Mucosa of rectum (tissue), 2 donors: ENCODE measurements around the gene INTS6.
"Not testable (repeated sequence)": the region's sequence is repeated elsewhere in the genome, so short reads cannot be mapped to it uniquely, and the experiment has no call there.

Experiments
- H3K27ac ChIP-seq, 2 donors: one replicate each; pipeline ENCODE4 v1.7.0; 2013; ENCODE audit warnings: inconsistent platforms in 2 of 2, low read depth in 2 of 2, low read length in 2 of 2
- H3K27me3 ChIP-seq, 2 donors: one replicate each; pipeline ENCODE4 v1.7.0; 2013; ENCODE audit warnings: low read length in 2 of 2; ENCODE audit not compliant: control insufficient read depth in 2 of 2, insufficient read depth in 2 of 2
- H3K36me3 ChIP-seq, 2 donors: one replicate each; pipeline ENCODE4 v1.7.0; 2013; ENCODE audit warnings: low read length in 2 of 2; ENCODE audit not compliant: control insufficient read depth in 2 of 2, insufficient read depth in 2 of 2
- H3K4me1 ChIP-seq, 2 donors: one replicate each; pipeline ENCODE4 v1.7.0; 2013; ENCODE audit warnings: low read length in 2 of 2, mild to moderate bottlenecking in 1 of 2; ENCODE audit not compliant: control insufficient read depth in 2 of 2, insufficient read depth in 2 of 2
- H3K4me3 ChIP-seq, 2 donors: one replicate each; pipeline ENCODE4 v1.7.0; 2013; ENCODE audit warnings: low read length in 2 of 2
- H3K9ac ChIP-seq, 2 donors: one replicate each; pipeline ENCODE4 v1.7.0; 2013; ENCODE audit warnings: low read length in 2 of 2, low read depth in 1 of 2, mild to moderate bottlenecking in 1 of 2
- H3K9me3 ChIP-seq, 2 donors: one replicate each; pipeline ENCODE4 v1.7.0; 2013; ENCODE audit warnings: low read length in 2 of 2; ENCODE audit not compliant: control insufficient read depth in 2 of 2
- donor health status: healthy.
- donor health status: Normal muscosa, but diverticular disease.

INTS6 gene

GRCh38 chr13:51417716-51418115, 35.1 kb downstream of the INTS6 start:
- no peak overlapping the region for H3K9ac ChIP-seq
- peaks cover 5 to 19% of the 10 kb centered on the region in 2 donors for H3K36me3 ChIP-seq
- H3K27me3 ChIP-seq = no peaks in the 10 kb centered on the region
- no peak overlapping the region for H3K27ac ChIP-seq
- H3K4me3 ChIP-seq = no peak overlapping the region
- H3K9me3 ChIP-seq = no peaks in the 10 kb centered on the region
- H3K4me1 ChIP-seq = no peaks in the 10 kb centered on the region

GRCh38 chr13:51416107-51416506, 36.7 kb downstream of the INTS6 start:
- H3K9ac ChIP-seq = no peak overlapping the region
- H3K9me3 ChIP-seq = no peaks in the 10 kb centered on the region
- H3K27me3 ChIP-seq = no peaks in the 10 kb centered on the region
- H3K36me3 ChIP-seq = peaks cover 3 to 15% of the 10 kb centered on the region in 2 donors
- H3K27ac ChIP-seq = no peak overlapping the region
- no peak overlapping the region for H3K4me3 ChIP-seq
- H3K4me1 ChIP-seq = no peaks in the 10 kb centered on the region

DNA sequence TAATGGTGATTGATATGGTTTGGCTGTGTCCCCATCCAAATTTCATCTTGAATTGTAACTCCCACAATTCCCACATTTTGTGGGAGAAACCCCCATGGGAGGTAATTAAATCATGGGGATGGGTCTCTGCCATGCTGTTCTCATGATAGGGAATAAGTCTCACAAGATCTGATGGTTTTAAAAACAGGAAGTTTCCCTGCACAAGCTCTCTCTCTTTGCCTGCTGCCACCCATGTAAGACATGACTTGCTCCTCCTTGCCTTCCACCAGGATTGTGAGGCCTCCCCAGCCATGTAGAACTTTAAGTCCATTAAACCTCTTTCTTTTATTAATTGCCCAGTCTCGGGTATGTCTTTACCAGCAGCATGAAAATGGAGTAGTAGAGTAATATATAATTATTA, 37.5 kb downstream of the INTS6 start:
- H3K27ac ChIP-seq, H3K9me3 ChIP-seq, H3K27me3 ChIP-seq, H3K9ac ChIP-seq, H3K4me1 ChIP-seq, H3K4me3 ChIP-seq: not testable (repeated sequence)
- H3K36me3 ChIP-seq = peaks cover 3 to 11% of the 10 kb centered on the region in 2 donors

DNA sequence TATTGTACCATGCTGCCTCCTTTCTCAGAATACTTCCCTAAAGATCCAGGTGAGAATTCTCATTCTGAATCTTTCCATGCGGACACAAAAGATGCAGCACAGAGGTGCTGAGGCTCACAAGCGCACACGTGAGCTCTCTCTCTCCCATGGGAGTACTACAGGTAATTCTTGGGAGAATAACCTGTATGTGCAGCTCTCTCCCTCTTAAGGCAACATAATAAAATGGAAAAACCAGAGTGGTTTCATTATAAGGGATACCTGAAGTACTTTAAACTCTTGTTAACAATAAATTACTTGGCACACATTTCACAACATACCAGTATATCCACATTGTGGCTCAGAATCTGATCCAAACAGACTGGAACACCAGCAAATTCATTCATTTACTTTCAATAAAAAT, 40.4 kb downstream of the INTS6 start:
- no peak overlapping the region for H3K9ac ChIP-seq
- H3K27me3 ChIP-seq = no peaks in the 10 kb centered on the region
- no peaks in the 10 kb centered on the region for H3K9me3 ChIP-seq
- H3K36me3 ChIP-seq = peaks cover 3 to 11% of the 10 kb centered on the region in 2 donors
- no peak overlapping the region for H3K4me3 ChIP-seq
- H3K27ac ChIP-seq = no peak overlapping the region
- no peaks in the 10 kb centered on the region for H3K4me1 ChIP-seq

GRCh38 chr13:51405176-51405575, 47.7 kb downstream of the INTS6 start:
- Histone ChIP-seq H3K4me1 (no peaks in the 10 kb centered on the region), H3K9me3 (no peaks in the 10 kb centered on the region), H3K27ac (no peak overlapping the region), H3K4me3 (no peak overlapping the region), H3K9ac (no peak overlapping the region), H3K27me3 (no peaks in the 10 kb centered on the region), H3K36me3 (peaks cover 0 to 9% of the 10 kb centered on the region in 2 donors)

DNA sequence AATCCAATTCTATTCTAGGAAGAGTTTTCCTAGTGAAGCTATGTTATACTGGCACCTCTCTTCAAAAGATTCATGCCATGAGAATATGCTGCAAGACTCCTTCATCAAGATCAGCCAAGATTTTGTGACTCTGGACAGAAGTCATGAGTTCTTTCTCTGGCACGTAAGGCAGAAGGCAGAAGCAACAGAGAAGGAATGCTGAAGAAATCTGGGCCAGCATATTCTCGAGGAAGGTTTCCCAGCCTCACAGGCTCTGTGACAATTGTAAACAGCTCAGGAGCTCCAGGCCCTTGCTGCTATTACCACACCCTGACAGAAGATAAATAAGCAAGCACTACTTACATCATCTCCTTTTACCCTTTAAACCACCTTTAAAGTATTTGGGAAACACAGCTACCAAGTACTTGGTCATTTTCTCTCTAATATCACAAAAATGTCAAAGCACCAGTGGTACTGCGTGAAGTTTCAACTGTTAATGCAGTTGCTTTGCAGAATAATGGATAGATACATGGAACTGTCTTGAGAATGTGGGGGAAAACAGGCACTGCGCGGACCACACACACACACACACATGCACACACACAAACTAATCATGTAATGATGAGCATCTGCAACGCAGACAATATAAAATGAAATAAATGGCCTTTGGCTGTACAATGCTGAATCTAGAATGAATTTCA, 55.4 kb downstream of the INTS6 start:
- Histone ChIP-seq H3K27ac (no peak overlapping the region), H3K36me3 (peaks cover 1 to 4% of the 10 kb centered on the region in 2 donors)

GRCh38 chr13:51396352-51396751, 56.5 kb downstream of the INTS6 start:
- no peak overlapping the region for H3K4me3 ChIP-seq
- peaks cover 3 to 6% of the 10 kb centered on the region in 2 donors for H3K4me1 ChIP-seq
- H3K36me3 ChIP-seq = peaks cover 3 to 4% of the 10 kb centered on the region in 2 donors
- no peaks in the 10 kb centered on the region for H3K9me3 ChIP-seq
- no peaks in the 10 kb centered on the region for H3K27me3 ChIP-seq
- no peak overlapping the region for H3K9ac ChIP-seq
- H3K27ac ChIP-seq = no peak overlapping the region

More for the DNA sequence above, 55.4 kb downstream of the INTS6 start:
- no peaks in the 10 kb centered on the region for H3K27me3 ChIP-seq
- no peaks in the 10 kb centered on the region for H3K9me3 ChIP-seq
- H3K9ac ChIP-seq = no peak overlapping the region
- H3K4me3 ChIP-seq = no peak overlapping the region
- H3K4me1 ChIP-seq = peaks cover 3 to 6% of the 10 kb centered on the region in 2 donors

GRCh38 chr13:51394724-51395123, 58.1 kb downstream of the INTS6 start:
- H3K27ac ChIP-seq = no peak overlapping the region
- H3K4me1 ChIP-seq = peaks cover 3 to 6% of the 10 kb centered on the region in 2 donors
- H3K27me3 ChIP-seq = no peaks in the 10 kb centered on the region
- no peaks in the 10 kb centered on the region for H3K9me3 ChIP-seq
- H3K4me3 ChIP-seq = no peak overlapping the region
- H3K9ac ChIP-seq = no peak overlapping the region
- H3K36me3 ChIP-seq = peaks cover 0 to 3% of the 10 kb centered on the region in 2 donors

DNA sequence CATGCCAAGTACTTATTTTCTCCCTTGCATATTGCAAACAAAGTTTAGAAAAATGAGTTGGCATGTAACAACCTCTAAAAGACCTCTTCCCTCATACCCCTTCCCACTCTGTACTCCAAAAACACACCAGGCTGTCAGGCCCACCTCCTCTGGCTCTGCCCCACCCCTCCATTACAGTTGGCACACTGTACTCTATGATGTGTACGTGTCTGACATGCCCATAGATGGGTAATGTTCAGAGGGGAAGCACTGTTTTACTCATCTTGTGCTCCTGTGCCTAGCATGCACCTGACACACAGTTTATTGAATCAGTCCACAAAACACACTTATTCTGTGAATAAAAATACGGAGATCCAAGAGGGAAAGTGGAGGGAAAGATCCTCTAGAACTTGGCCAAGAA, 67.7 kb downstream of the INTS6 start:
- Histone ChIP-seq H3K27me3 (no peaks in the 10 kb centered on the region), H3K4me1 (no peaks in the 10 kb centered on the region), H3K9ac (no peak overlapping the region), H3K27ac (no peak overlapping the region), H3K4me3 (no peak overlapping the region), H3K36me3 (peaks cover 6 to 24% of the 10 kb centered on the region in 2 donors), H3K9me3 (no peaks in the 10 kb centered on the region)

- H3K4me3 ChIP-seq = no peak overlapping the region
- no peak overlapping the region for H3K27ac ChIP-seq
- H3K9me3 ChIP-seq = no peaks in the 10 kb centered on the region
- no peak overlapping the region for H3K9ac ChIP-seq
- H3K36me3 ChIP-seq = peaks cover 23 to 40% of the 10 kb centered on the region in 2 donors
- H3K27me3 ChIP-seq = no peaks in the 10 kb centered on the region
- no peaks in the 10 kb centered on the region for H3K4me1 ChIP-seq
These were observed 72.6 kb downstream of the INTS6 start for GRCh38 chr13:51380269-51380668.
